ENCODE measurements around the gene HEATR3. TPM values are rescaled to one million over a fixed set of nuclear protein-coding genes. Genes with fewer than 3 reads are reported as not detected.

Gene HEATR3
- total RNA-seq, 1 donor from 2014 or later = 27.9 TPM

- H3K4me1 Mint-ChIP-seq (ENCODE audit: low read depth, unreplicated experiment) = no peaks in the 10 kb centered on the region
- peaks cover 8% of the 10 kb centered on the region for H3K9me3 Mint-ChIP-seq (ENCODE audit: unreplicated experiment)
- DNase-seq = no peak
- H3K27me3 Mint-ChIP-seq (ENCODE audit: unreplicated experiment) = peaks cover 4% of the 10 kb centered on the region
- no peak overlapping the region for H3K4me3 Mint-ChIP-seq (ENCODE audit: unreplicated experiment)
- H3K36me3 Mint-ChIP-seq (ENCODE audit: unreplicated experiment) = no peaks in the 10 kb centered on the region
- peak; percentile 8 for TF ChIP-seq CTCF (IDR thresholded peaks at IDR 0.05; ENCODE audit: partially characterized antibody, unreplicated experiment)
- no peak overlapping the region for H3K27ac Mint-ChIP-seq (ENCODE audit: unreplicated experiment)
These were observed 9.5 kb upstream of the HEATR3 start for GRCh38 chr16:50056226-50056625.

GRCh38 chr16:50058091-50058771 lies 7.5 kb upstream of the HEATR3 start:
- no peak overlapping the region for H3K4me3 Mint-ChIP-seq (ENCODE audit: unreplicated experiment)
- no peak for TF ChIP-seq CTCF (IDR thresholded peaks at IDR 0.05; ENCODE audit: partially characterized antibody, unreplicated experiment)
- H3K4me1 Mint-ChIP-seq (ENCODE audit: low read depth, unreplicated experiment) = no peaks in the 10 kb centered on the region
- peaks cover 4% of the 10 kb centered on the region for H3K27me3 Mint-ChIP-seq (ENCODE audit: unreplicated experiment)
- H3K9me3 Mint-ChIP-seq (ENCODE audit: unreplicated experiment) = peaks cover 5% of the 10 kb centered on the region
- H3K36me3 Mint-ChIP-seq (ENCODE audit: unreplicated experiment) = no peaks in the 10 kb centered on the region
- no peak for DNase-seq
- no peak overlapping the region for H3K27ac Mint-ChIP-seq (ENCODE audit: unreplicated experiment)

GRCh38 chr16:50059111-50059510 lies 6.7 kb upstream of the HEATR3 start:
- Mint-ChIP-seq H3K36me3 (ENCODE audit: unreplicated experiment) (no peaks in the 10 kb centered on the region), H3K4me3 (ENCODE audit: unreplicated experiment) (no peak overlapping the region), H3K27ac (ENCODE audit: unreplicated experiment) (no peak overlapping the region), H3K4me1 (ENCODE audit: low read depth, unreplicated experiment) (no peaks in the 10 kb centered on the region), H3K27me3 (ENCODE audit: unreplicated experiment) (peaks cover 4% of the 10 kb centered on the region), H3K9me3 (ENCODE audit: unreplicated experiment) (peaks cover 5% of the 10 kb centered on the region)
- TF ChIP-seq CTCF (IDR thresholded peaks at IDR 0.05; ENCODE audit: partially characterized antibody, unreplicated experiment) = no peak
- no peak for DNase-seq

- no peaks in the 10 kb centered on the region for H3K36me3 Mint-ChIP-seq (ENCODE audit: unreplicated experiment)
- no peak overlapping the region for H3K4me3 Mint-ChIP-seq (ENCODE audit: unreplicated experiment)
- no peak for TF ChIP-seq CTCF (IDR thresholded peaks at IDR 0.05; ENCODE audit: partially characterized antibody, unreplicated experiment)
- H3K4me1 Mint-ChIP-seq (ENCODE audit: low read depth, unreplicated experiment) = no peaks in the 10 kb centered on the region
- no peak overlapping the region for H3K27ac Mint-ChIP-seq (ENCODE audit: unreplicated experiment)
- H3K9me3 Mint-ChIP-seq (ENCODE audit: unreplicated experiment) = peaks cover 5% of the 10 kb centered on the region
- peaks cover 4% of the 10 kb centered on the region for H3K27me3 Mint-ChIP-seq (ENCODE audit: unreplicated experiment)
- DNase-seq = no peak
These were observed 6.1 kb upstream of the HEATR3 start for GRCh38 chr16:50059669-50060068.

GRCh38 chr16:50061326-50061725 lies 4.4 kb upstream of the HEATR3 start:
- Mint-ChIP-seq H3K27ac (ENCODE audit: unreplicated experiment) (no peak overlapping the region), H3K4me1 (ENCODE audit: low read depth, unreplicated experiment) (no peaks in the 10 kb centered on the region)

More at GRCh38 chr16:50061326-50061725, 4.4 kb upstream of the HEATR3 start:
- H3K27me3 Mint-ChIP-seq (ENCODE audit: unreplicated experiment) = peaks cover 7% of the 10 kb centered on the region
- H3K9me3 Mint-ChIP-seq (ENCODE audit: unreplicated experiment) = peaks cover 8% of the 10 kb centered on the region
- H3K36me3 Mint-ChIP-seq (ENCODE audit: unreplicated experiment) = no peaks in the 10 kb centered on the region
- no peak for TF ChIP-seq CTCF (IDR thresholded peaks at IDR 0.05; ENCODE audit: partially characterized antibody, unreplicated experiment)
- no peak for DNase-seq
- H3K4me3 Mint-ChIP-seq (ENCODE audit: unreplicated experiment) = no peak overlapping the region
